CD4-positive, alpha-beta T cell treated with Interleukin-17A for 1 hour (primary cell): ENCODE results near the gene SRBD1.

Experiments used
- DNase-seq: peaks from one replicate; pipeline ENCODE4 v3.0.0-alpha.2; 2020

SRBD1 gene

GRCh38 chr2:45353879-45354278 is 257.2 kb downstream of the SRBD1 start:
- no peak for DNase-seq

- no peak for DNase-seq
These were observed 258.6 kb downstream of the SRBD1 start for GRCh38 chr2:45352506-45352905.

- no peak for DNase-seq
These were observed 265.5 kb downstream of the SRBD1 start for GRCh38 chr2:45345331-45346234.

GRCh38 chr2:45344502-45344901 is 266.6 kb downstream of the SRBD1 start:
- no peak for DNase-seq

GRCh38 chr2:45344071-45344470 is 267.0 kb downstream of the SRBD1 start:
- no peak for DNase-seq

GRCh38 chr2:45343251-45344017 is 267.6 kb downstream of the SRBD1 start:
- DNase-seq, result no peak

- no peak for DNase-seq
These were observed 270.7 kb downstream of the SRBD1 start for GRCh38 chr2:45340318-45340717.

- no peak for DNase-seq
These were observed 271.8 kb downstream of the SRBD1 start for GRCh38 chr2:45339253-45339652.
